Body of pancreas (tissue), 4 donors: ENCODE measurements around the gene S100P.

Experiments
- CTCF ChIP-seq, 7 experiments: fragments of 450-650 bp in 4 of 7; fragments of 200-600 bp in 3 of 7; sonication (generic) in 3 of 7; IDR thresholded peaks; one replicate each; pipeline ENCODE4 v1.5.1; 2016 to 2019; ENCODE audit warnings: antibody characterized with exemption in 7 of 7
- POLR2A ChIP-seq, 3 donors: fragments of 450-650 bp; IDR thresholded peaks; one replicate each; pipeline ENCODE4 v1.6.1; 2016; ENCODE audit warnings: antibody characterized with exemption in 3 of 3, mild to moderate bottlenecking in 2 of 3

GRCh38 chr4:6671648-6672047, 22.0 kb upstream of the S100P start:
- TF ChIP-seq CTCF (IDR thresholded peaks at IDR 0.05) (no peak), POLR2A (IDR thresholded peaks at IDR 0.05) (no peak)
